Neural cell (in vitro differentiated cells): ENCODE data around the gene PSRC1. TPM values are rescaled to one million over a fixed set of nuclear protein-coding genes. Genes with fewer than 3 reads are reported as not detected.

Experiments
- H2AFZ ChIP-seq: fragments of 200-600, 300-800 bp; sonication (generic), shearing (Covaris generic); 2 replicates; pipeline ENCODE4 v1.6.0; 2014; ENCODE audit warnings: low read depth, mild to moderate bottlenecking, antibody characterized with exemption, low read length, moderate library complexity
- H3F3A ChIP-seq: fragments of 200-600 bp; shearing (Covaris generic); 2 replicates; pipeline ENCODE4 v1.6.1; 2016; ENCODE audit warnings: mild to moderate bottlenecking, moderate library complexity, mixed read lengths, antibody characterized with exemption, low read length; ENCODE audit not compliant: insufficient read depth, poor library complexity, severe bottlenecking
- H3K27ac ChIP-seq: fragments of 200-600, 300-800 bp; sonication (generic), shearing (Covaris generic); 2 replicates; pipeline ENCODE4 v1.5.1; 2014; ENCODE audit warnings: mild to moderate bottlenecking, low read length, moderate library complexity
- H3K27me3 ChIP-seq: fragments of 300-800, 200-600 bp; sonication (generic), shearing (Covaris generic); 2 replicates; pipeline ENCODE4 v1.6.0; 2014; ENCODE audit warnings: mild to moderate bottlenecking, low read depth, low read length, moderate library complexity; ENCODE audit not compliant: insufficient read depth
- H3K36me3 ChIP-seq: fragments of 300-800, 200-600 bp; sonication (generic), shearing (Covaris generic); 2 replicates; pipeline ENCODE4 v1.5.1; 2014; ENCODE audit warnings: mild to moderate bottlenecking, antibody characterized with exemption, low read length, moderate library complexity; ENCODE audit not compliant: insufficient read depth
- H3K4me2 ChIP-seq: fragments of 300-800, 200-600 bp; sonication (generic), shearing (Covaris generic); 2 replicates; pipeline ENCODE4 v1.6.0; 2014; ENCODE audit warnings: mild to moderate bottlenecking, low read length
- H3K4me3 ChIP-seq: fragments of 300-800, 200-600 bp; sonication (generic), shearing (Covaris generic); 2 replicates; pipeline ENCODE4 v1.5.1; 2014; ENCODE audit warnings: mild to moderate bottlenecking, low read length, moderate library complexity
- H3K79me2 ChIP-seq: fragments of 200-600 bp; shearing (Covaris generic); replicated peaks from 2 replicates; pipeline ENCODE4 v1.6.0; 2014; ENCODE audit warnings: mild to moderate bottlenecking, low read length, moderate library complexity; ENCODE audit not compliant: insufficient read depth
- H3K9ac ChIP-seq: fragments of 300-800, 200-600 bp; sonication (generic), shearing (Covaris generic); 2 replicates; pipeline ENCODE4 v1.6.1; 2016; ENCODE audit warnings: mild to moderate bottlenecking, low read length, mixed read lengths
- H3K9me2 ChIP-seq: fragments of 200-600 bp; shearing (Covaris generic); 2 replicates; pipeline ENCODE4 v1.6.1; 2016; ENCODE audit warnings: mild to moderate bottlenecking, low read length, mixed read lengths; ENCODE audit not compliant: insufficient read depth
- H3K9me3 ChIP-seq: fragments of 200-600, 300-800 bp; sonication (generic), shearing (Covaris generic); 2 replicates; pipeline ENCODE4 v1.6.1; 2016; ENCODE audit warnings: mild to moderate bottlenecking, mixed run types, low read length, moderate library complexity, mixed read lengths
- H4K20me1 ChIP-seq: fragments of 200-600 bp; shearing (Covaris generic); 2 replicates; pipeline ENCODE4 v1.6.1; 2016; ENCODE audit warnings: mild to moderate bottlenecking, mixed run types; ENCODE audit not compliant: insufficient read depth
- CTCF ChIP-seq: fragments of 450-650 bp; IDR thresholded peaks from 2 replicates; pipeline ENCODE4 v1.5.1; 2014; ENCODE audit warnings: antibody characterized with exemption, mild to moderate bottlenecking, moderate library complexity; ENCODE audit not compliant: poor library complexity, severe bottlenecking
- EP300 ChIP-seq: fragments of 450-650 bp; conservative IDR thresholded peaks from 2 replicates; pipeline ENCODE4 v1.6.1; 2014; ENCODE audit warnings: antibody characterized with exemption, mild to moderate bottlenecking, moderate library complexity; ENCODE audit not compliant: poor library complexity, severe bottlenecking
- EZH2 ChIP-seq: fragments of 200-600, 300-800 bp; shearing (Covaris generic), sonication (generic); IDR thresholded peaks from 2 replicates; pipeline ENCODE4 v1.6.1; 2014; ENCODE audit warnings: antibody characterized with exemption, low read length, borderline replicate concordance, mild to moderate bottlenecking; ENCODE audit not compliant: insufficient read depth, poor library complexity, severe bottlenecking
- MXI1 ChIP-seq: fragments of 450-650 bp; conservative IDR thresholded peaks from 2 replicates; pipeline ENCODE4 v1.6.1; 2014; ENCODE audit warnings: antibody characterized with exemption, mild to moderate bottlenecking; ENCODE audit not compliant: poor library complexity, severe bottlenecking
- POLR2AphosphoS5 ChIP-seq: IDR thresholded peaks from 2 replicates; pipeline ENCODE4 v1.6.1; 2012
- RAD21 ChIP-seq: fragments of 450-650 bp; conservative IDR thresholded peaks from 2 replicates; pipeline ENCODE4 v1.6.1; 2014; ENCODE audit warnings: antibody characterized with exemption, mild to moderate bottlenecking, moderate library complexity
- REST ChIP-seq: IDR thresholded peaks from 2 replicates; pipeline ENCODE4 v1.6.1; 2012; ENCODE audit warnings: borderline replicate concordance
- SMC3 ChIP-seq: fragments of 450-650 bp; conservative IDR thresholded peaks from 2 replicates; pipeline ENCODE4 v1.6.1; 2014; ENCODE audit warnings: antibody characterized with exemption, mild to moderate bottlenecking, moderate library complexity; ENCODE audit not compliant: poor library complexity
- TAF1 ChIP-seq: IDR thresholded peaks from 2 replicates; pipeline ENCODE4 v1.6.1; 2012; ENCODE audit warnings: low read depth
- polyA plus RNA-seq: library from polyadenylated mRNA; depleted of rRNA; stranded (reverse); fragments of >200 nt; gene quantifications from 2 replicates; pipeline ENCODE4 v1.2.3, GENCODE V29; 2014

Gene PSRC1
- polyA plus RNA-seq, 1 donor from 2014 or later, result 5.4 TPM

GRCh38 chr1:109270623-109271317 is 12.2 kb downstream of the PSRC1 start:
- Histone ChIP-seq H3K27ac (no peak overlapping the region), H3K4me3 (no peak overlapping the region), H2AFZ (no peak overlapping the region), H3K27me3 (no peaks in the 10 kb centered on the region), H3K9me2 (no peaks in the 10 kb centered on the region), H3K9me3 (no peaks in the 10 kb centered on the region), H3F3A (no peaks in the 10 kb centered on the region), H3K4me2 (no peak overlapping the region), H3K79me2 (no peaks in the 10 kb centered on the region), H4K20me1 (no peaks in the 10 kb centered on the region), H3K36me3 (peaks cover 5% of the 10 kb centered on the region), H3K9ac (no peak overlapping the region)
- TF ChIP-seq TAF1, result no peak
- no peak for TF ChIP-seq CTCF

- Histone ChIP-seq H2AFZ (no peak overlapping the region), H3K4me2 (no peak overlapping the region), H3K4me3 (no peak overlapping the region), H3K79me2 (no peaks in the 10 kb centered on the region), H3K27me3 (no peaks in the 10 kb centered on the region), H3K9ac (no peak overlapping the region), H3K9me2 (no peaks in the 10 kb centered on the region), H4K20me1 (no peaks in the 10 kb centered on the region), H3K27ac (no peak overlapping the region), H3K9me3 (no peaks in the 10 kb centered on the region), H3K36me3 (peaks cover 5% of the 10 kb centered on the region), H3F3A (no peaks in the 10 kb centered on the region)
- TF ChIP-seq MXI1, result no peak
- no peak for TF ChIP-seq EZH2
- no peak for TF ChIP-seq TAF1
- no peak for TF ChIP-seq RAD21
- TF ChIP-seq REST, result no peak
- no peak for TF ChIP-seq EP300
- TF ChIP-seq CTCF, result no peak
- TF ChIP-seq POLR2AphosphoS5, result no peak
- TF ChIP-seq SMC3, result no peak
Observed at GRCh38 chr1:109269981-109270622, 12.8 kb downstream of the PSRC1 start.
